ENCODE data around the gene ALCAM. TPM values are rescaled to one million over a fixed set of nuclear protein-coding genes. Genes with fewer than 3 reads are reported as not detected.

The ALCAM gene
- polyA plus RNA-seq, 1 donor from 2014 or later, result 94.7 TPM

DNA sequence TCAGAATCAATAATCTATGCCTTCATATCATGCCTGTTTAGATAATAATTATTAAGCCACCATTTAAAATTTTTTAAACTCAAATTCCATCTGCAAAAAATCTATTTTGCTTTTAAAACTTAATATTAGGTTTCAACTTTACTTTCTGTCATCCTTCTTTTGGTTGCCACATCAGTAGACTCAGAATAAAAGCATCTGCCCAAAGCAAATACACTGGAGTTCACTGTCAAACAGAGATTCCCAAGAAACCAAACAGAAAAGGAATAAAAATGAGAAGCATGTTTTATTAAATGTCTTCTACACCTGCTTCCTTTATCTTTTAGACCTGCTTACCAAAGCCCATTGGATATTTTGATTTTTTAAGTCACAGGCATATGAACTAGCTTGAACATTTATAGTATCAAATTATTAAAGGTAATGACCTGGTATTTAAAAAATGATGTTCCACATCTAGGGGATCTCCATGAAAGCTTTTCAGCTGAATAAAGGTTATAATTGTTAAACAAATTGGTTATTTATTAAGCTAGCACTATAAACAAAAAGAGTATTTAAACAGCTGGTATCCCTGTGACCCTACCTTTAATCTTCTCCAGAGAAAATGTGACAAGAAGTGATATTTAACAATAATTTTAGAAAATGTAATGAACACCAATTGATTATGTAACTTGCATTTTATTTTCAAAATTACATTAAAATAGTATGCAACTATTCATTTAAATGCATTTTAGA is 62.5 kb downstream of the ALCAM start:
- H3K9me3 ChIP-seq (ENCODE audit: low read length), result no peaks in the 10 kb centered on the region
- H3K9ac ChIP-seq (ENCODE audit: low read length), result no peak overlapping the region
- no peak for TF ChIP-seq EP300 (conservative IDR thresholded peaks at IDR 0.05; ENCODE audit: poor library complexity, severe bottlenecking)
- no peak for TF ChIP-seq MXI1 (conservative IDR thresholded peaks at IDR 0.05; ENCODE audit: poor library complexity, severe bottlenecking)
- no peak for TF ChIP-seq RAD21 (conservative IDR thresholded peaks at IDR 0.05)
- no peak for TF ChIP-seq POLR2AphosphoS5 (IDR thresholded peaks at IDR 0.05)
- TF ChIP-seq EZH2 (IDR thresholded peaks at IDR 0.05; ENCODE audit: borderline replicate concordance, insufficient read depth, low read length, poor library complexity, severe bottlenecking), result no peak
- no peak for TF ChIP-seq CTCF (IDR thresholded peaks at IDR 0.05; ENCODE audit: poor library complexity, severe bottlenecking)
- TF ChIP-seq, protein P1, sequence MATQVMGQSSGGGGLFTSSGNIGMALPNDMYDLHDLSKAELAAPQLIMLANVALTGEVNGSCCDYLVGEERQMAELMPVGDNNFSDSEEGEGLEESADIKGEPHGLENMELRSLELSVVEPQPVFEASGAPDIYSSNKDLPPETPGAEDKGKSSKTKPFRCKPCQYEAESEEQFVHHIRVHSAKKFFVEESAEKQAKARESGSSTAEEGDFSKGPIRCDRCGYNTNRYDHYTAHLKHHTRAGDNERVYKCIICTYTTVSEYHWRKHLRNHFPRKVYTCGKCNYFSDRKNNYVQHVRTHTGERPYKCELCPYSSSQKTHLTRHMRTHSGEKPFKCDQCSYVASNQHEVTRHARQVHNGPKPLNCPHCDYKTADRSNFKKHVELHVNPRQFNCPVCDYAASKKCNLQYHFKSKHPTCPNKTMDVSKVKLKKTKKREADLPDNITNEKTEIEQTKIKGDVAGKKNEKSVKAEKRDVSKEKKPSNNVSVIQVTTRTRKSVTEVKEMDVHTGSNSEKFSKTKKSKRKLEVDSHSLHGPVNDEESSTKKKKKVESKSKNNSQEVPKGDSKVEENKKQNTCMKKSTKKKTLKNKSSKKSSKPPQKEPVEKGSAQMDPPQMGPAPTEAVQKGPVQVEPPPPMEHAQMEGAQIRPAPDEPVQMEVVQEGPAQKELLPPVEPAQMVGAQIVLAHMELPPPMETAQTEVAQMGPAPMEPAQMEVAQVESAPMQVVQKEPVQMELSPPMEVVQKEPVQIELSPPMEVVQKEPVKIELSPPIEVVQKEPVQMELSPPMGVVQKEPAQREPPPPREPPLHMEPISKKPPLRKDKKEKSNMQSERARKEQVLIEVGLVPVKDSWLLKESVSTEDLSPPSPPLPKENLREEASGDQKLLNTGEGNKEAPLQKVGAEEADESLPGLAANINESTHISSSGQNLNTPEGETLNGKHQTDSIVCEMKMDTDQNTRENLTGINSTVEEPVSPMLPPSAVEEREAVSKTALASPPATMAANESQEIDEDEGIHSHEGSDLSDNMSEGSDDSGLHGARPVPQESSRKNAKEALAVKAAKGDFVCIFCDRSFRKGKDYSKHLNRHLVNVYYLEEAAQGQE (IDR thresholded peaks at IDR 0.05; ENCODE audit: borderline replicate concordance), result no peak
- TF ChIP-seq TAF1 (IDR thresholded peaks at IDR 0.05; ENCODE audit: low read depth), result no peak
- TF ChIP-seq SMC3 (conservative IDR thresholded peaks at IDR 0.05; ENCODE audit: poor library complexity), result no peak
- H3K4me2 ChIP-seq (ENCODE audit: low read length), result no peak overlapping the region
- H3K27me3 ChIP-seq (ENCODE audit: insufficient read depth, low read depth, low read length), result no peaks in the 10 kb centered on the region
- no peaks in the 10 kb centered on the region for H3F3A ChIP-seq (ENCODE audit: insufficient read depth, low read length, poor library complexity, severe bottlenecking)
- no peaks in the 10 kb centered on the region for H3K36me3 ChIP-seq (ENCODE audit: insufficient read depth, low read length)
- no peaks in the 10 kb centered on the region for H4K20me1 ChIP-seq (ENCODE audit: insufficient read depth)
- H2AFZ ChIP-seq (ENCODE audit: low read depth, low read length), result no peak overlapping the region
- H3K27ac ChIP-seq (ENCODE audit: low read length), result no peak overlapping the region
- H3K9me2 ChIP-seq (ENCODE audit: insufficient read depth, low read length), result no peaks in the 10 kb centered on the region
- H3K4me3 ChIP-seq (ENCODE audit: low read length), result no peak overlapping the region
- peaks cover 4% of the 10 kb centered on the region for H3K79me2 ChIP-seq (replicated peaks; ENCODE audit: insufficient read depth, low read length)

DNA sequence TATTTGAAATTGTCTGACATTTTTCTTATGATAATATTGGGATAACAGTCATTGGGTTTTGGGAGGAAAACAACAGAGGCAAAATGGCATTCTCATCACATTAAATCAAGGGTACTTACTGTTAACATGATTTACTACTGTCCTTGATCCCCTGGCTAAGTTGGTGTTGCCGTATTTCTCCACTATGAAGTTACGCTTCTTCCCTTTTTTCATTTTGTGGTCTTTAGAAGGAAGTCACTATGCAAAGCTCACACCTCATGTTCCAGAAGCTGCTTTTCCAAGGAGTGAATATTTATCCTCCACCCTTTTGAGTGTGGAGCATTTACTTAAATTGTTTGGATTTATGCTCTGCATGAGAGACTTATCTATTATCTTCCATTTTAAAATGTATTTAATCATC is 63.7 kb downstream of the ALCAM start:
- H3K79me2 ChIP-seq (replicated peaks; ENCODE audit: insufficient read depth, low read length), result peaks cover 3% of the 10 kb centered on the region

More for the DNA sequence above, 63.7 kb downstream of the ALCAM start:
- Histone ChIP-seq H3K4me3 (ENCODE audit: low read length) (no peak overlapping the region), H3K4me2 (ENCODE audit: low read length) (no peak overlapping the region), H2AFZ (ENCODE audit: low read depth, low read length) (no peak overlapping the region), H3F3A (ENCODE audit: insufficient read depth, low read length, poor library complexity, severe bottlenecking) (no peaks in the 10 kb centered on the region), H3K36me3 (ENCODE audit: insufficient read depth, low read length) (no peaks in the 10 kb centered on the region), H3K9me3 (ENCODE audit: low read length) (no peaks in the 10 kb centered on the region), H3K27ac (ENCODE audit: low read length) (no peak overlapping the region), H3K9ac (ENCODE audit: low read length) (no peak overlapping the region), H3K27me3 (ENCODE audit: insufficient read depth, low read depth, low read length) (no peaks in the 10 kb centered on the region), H3K9me2 (ENCODE audit: insufficient read depth, low read length) (no peaks in the 10 kb centered on the region), H4K20me1 (ENCODE audit: insufficient read depth) (no peaks in the 10 kb centered on the region)
- TF ChIP-seq CTCF (IDR thresholded peaks at IDR 0.05; ENCODE audit: poor library complexity, severe bottlenecking), result no peak
- no peak for TF ChIP-seq RAD21 (conservative IDR thresholded peaks at IDR 0.05)
- TF ChIP-seq POLR2AphosphoS5 (IDR thresholded peaks at IDR 0.05), result no peak
- TF ChIP-seq MXI1 (conservative IDR thresholded peaks at IDR 0.05; ENCODE audit: poor library complexity, severe bottlenecking), result no peak
- TF ChIP-seq SMC3 (conservative IDR thresholded peaks at IDR 0.05; ENCODE audit: poor library complexity), result no peak
- TF ChIP-seq TAF1 (IDR thresholded peaks at IDR 0.05; ENCODE audit: low read depth), result no peak
- TF ChIP-seq EP300 (conservative IDR thresholded peaks at IDR 0.05; ENCODE audit: poor library complexity, severe bottlenecking), result no peak
- TF ChIP-seq, protein P1 (IDR thresholded peaks at IDR 0.05; ENCODE audit: borderline replicate concordance), result no peak
- TF ChIP-seq EZH2 (IDR thresholded peaks at IDR 0.05; ENCODE audit: borderline replicate concordance, insufficient read depth, low read length, poor library complexity, severe bottlenecking), result no peak

All from neural cell (in vitro differentiated cells).